HepG2 (cell line): Measurements from ENCODE around the gene SPSB2. TPM values are rescaled to one million over a fixed set of nuclear protein-coding genes. Genes with fewer than 3 reads are reported as not detected.

Source experiments
- CEBPB ChIP-seq: IDR thresholded peaks from 2 replicates; pipeline ENCODE4 v1.6.1; 2011; ENCODE audit warnings: low read depth, low read length, improper control_type of control experiment, borderline replicate concordance
- GABPA ChIP-seq, 2 experiments: IDR thresholded peaks; 2 replicates each; pipeline ENCODE4 v1.6.1; 2011 to 2016; ENCODE audit warnings: low read depth in 2 of 2, low read length in 1 of 2, missing biosample characterization in 1 of 2, missing genetic modification characterization in 1 of 2
- HMG20B ChIP-seq: conservative IDR thresholded peaks from 2 replicates; pipeline ENCODE4 v1.6.1; 2016; ENCODE audit warnings: missing genetic modification reagents, missing compliant biosample characterization
- POLR2A ChIP-seq, 2 experiments: IDR thresholded peaks; 2 replicates each; pipeline ENCODE4 v1.6.1; 2011; ENCODE audit warnings: low read depth in 2 of 2, low read length in 2 of 2, mild to moderate bottlenecking in 1 of 2, moderate library complexity in 1 of 2; ENCODE audit not compliant: insufficient read depth in 1 of 2
- ZBTB21 ChIP-seq: sonication (generic); formaldehyde crosslinking; IDR thresholded peaks from 2 replicates; pipeline ENCODE4 v1.4.0; 2020; ENCODE audit warnings: missing genetic modification reagents
- ZMYM4 ChIP-seq: sonication (generic); formaldehyde crosslinking; IDR thresholded peaks from 2 replicates; pipeline ENCODE4 v1.8.1; 2023; ENCODE audit warnings: mild to moderate bottlenecking, missing genetic modification reagents
- polyA plus RNA-seq, 8 experiments: library from polyadenylated mRNA; depleted of rRNA in 3 of 8; stranded (reverse) in 7 of 8; unstranded in 1 of 8; fragments of >200 nt; fragmentation: Illumina TruSeq in 4 of 8; extraction: Trizol in 4 of 8; gene quantifications; 2 replicates each; pipeline versions ENCODE4 v1.2.1 to v1.2.3, GENCODE V29; 2011 to 2016; ENCODE audit warnings: low read depth in 4 of 8, missing spikeins in 1 of 8, mixed read lengths in 1 of 8; ENCODE audit not compliant: insufficient read depth in 1 of 8
- total RNA-seq, 5 experiments: library from RNA; depleted of rRNA; stranded (reverse); fragments of >200 nt; fragmentation: Illumina TruSeq; extraction: Trizol; gene quantifications; 2 replicates each; pipeline ENCODE4 v1.2.3, GENCODE V29; 2016; ENCODE audit warnings: low read depth in 1 of 5
- TF ChIP-seq, protein P1 (sequence below), 2 experiments: fragments of 450-650 bp in 1 of 2; sonication (generic) in 1 of 2; formaldehyde crosslinking in 1 of 2; IDR thresholded peaks; 2 replicates each; pipeline versions ENCODE4 v1.6.1 to v1.8.0; 2016 to 2022; ENCODE audit warnings: antibody characterized with exemption in 1 of 2, mild to moderate bottlenecking in 1 of 2, missing genetic modification reagents in 1 of 2
- TF ChIP-seq, protein P2 (sequence below): sonication (generic); formaldehyde crosslinking; IDR thresholded peaks from 2 replicates; pipeline ENCODE4 v1.5.0; 2020; ENCODE audit warnings: mild to moderate bottlenecking, missing genetic modification reagents, borderline replicate concordance
- TF ChIP-seq, protein P3 (sequence below): sonication (generic); formaldehyde crosslinking; IDR thresholded peaks from 2 replicates; pipeline ENCODE4 v1.8.0; 2022; ENCODE audit warnings: missing genetic modification reagents, mild to moderate bottlenecking, inconsistent platforms, borderline replicate concordance
- TF ChIP-seq, protein P4 (sequence below): IDR thresholded peaks from 2 replicates; pipeline ENCODE4 v1.6.1; 2016; ENCODE audit warnings: missing genetic modification reagents, missing compliant biosample characterization

Gene SPSB2
- total and polyA plus RNA-seq, 2 of the 13 experiments (the other 11 are each of a cell fraction or from before 2014, with no cell fraction given), result 2.0 to 6.2 TPM

DNA sequence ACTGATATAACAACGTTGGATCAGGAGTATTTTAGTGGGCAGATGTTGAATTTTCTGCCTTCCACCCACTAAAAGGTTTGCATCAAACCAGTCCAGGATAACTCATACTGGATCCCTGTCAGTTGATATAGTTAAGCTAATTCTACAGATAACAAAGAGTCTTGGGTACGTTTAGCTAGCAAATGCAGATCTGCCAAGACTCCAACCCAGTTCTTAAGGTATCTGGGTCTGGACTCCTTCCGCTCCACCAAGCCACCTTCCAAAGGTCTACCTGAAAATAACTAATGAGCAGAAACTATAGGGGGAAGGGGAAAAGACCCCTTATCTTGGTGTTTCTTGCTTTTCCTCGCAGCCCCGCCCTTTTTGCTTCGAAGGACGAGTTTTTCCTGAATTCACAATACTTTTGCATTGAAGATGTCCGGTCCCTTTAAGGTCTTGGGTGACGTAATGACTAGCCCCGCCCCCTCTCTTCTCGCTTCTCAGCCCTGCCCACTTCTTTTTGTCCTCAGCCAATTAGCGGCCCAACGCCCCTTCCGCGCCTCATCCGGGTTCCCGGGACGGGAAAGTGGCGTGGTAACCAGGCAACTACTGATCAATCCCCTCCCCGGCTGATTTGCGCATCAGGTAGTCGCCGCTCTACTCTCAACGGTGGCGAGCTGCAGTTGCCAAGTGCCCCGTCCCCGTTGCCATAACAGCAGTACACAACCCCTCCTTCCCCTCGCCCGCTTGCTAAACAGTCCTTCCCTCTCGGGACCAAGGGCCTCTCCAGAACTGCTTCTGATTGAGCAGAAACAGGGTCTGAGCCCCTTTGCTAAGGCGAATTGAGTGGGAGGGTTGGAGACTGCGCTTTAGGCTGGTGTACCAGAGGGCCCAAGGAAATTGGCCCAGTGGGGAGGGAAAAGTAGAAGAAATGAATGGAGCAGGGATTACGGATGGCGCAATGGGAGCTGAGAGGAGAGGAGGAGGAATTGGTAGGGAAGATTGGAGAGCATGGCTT is 31.5 kb upstream of the SPSB2 start, which contains the start of gene LRRC23 (continued):
- TF ChIP-seq, protein P1, sequence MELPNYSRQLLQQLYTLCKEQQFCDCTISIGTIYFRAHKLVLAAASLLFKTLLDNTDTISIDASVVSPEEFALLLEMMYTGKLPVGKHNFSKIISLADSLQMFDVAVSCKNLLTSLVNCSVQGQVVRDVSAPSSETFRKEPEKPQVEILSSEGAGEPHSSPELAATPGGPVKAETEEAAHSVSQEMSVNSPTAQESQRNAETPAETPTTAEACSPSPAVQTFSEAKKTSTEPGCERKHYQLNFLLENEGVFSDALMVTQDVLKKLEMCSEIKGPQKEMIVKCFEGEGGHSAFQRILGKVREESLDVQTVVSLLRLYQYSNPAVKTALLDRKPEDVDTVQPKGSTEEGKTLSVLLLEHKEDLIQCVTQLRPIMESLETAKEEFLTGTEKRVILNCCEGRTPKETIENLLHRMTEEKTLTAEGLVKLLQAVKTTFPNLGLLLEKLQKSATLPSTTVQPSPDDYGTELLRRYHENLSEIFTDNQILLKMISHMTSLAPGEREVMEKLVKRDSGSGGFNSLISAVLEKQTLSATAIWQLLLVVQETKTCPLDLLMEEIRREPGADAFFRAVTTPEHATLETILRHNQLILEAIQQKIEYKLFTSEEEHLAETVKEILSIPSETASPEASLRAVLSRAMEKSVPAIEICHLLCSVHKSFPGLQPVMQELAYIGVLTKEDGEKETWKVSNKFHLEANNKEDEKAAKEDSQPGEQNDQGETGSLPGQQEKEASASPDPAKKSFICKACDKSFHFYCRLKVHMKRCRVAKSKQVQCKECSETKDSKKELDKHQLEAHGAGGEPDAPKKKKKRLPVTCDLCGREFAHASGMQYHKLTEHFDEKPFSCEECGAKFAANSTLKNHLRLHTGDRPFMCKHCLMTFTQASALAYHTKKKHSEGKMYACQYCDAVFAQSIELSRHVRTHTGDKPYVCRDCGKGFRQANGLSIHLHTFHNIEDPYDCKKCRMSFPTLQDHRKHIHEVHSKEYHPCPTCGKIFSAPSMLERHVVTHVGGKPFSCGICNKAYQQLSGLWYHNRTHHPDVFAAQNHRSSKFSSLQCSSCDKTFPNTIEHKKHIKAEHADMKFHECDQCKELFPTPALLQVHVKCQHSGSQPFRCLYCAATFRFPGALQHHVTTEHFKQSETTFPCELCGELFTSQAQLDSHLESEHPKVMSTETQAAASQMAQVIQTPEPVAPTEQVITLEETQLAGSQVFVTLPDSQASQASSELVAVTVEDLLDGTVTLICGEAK (IDR thresholded peaks at IDR 0.05), result no peak
- TF ChIP-seq, protein P1 (CRISPR knock-in tag; IDR thresholded peaks at IDR 0.05), result no peak
- TF ChIP-seq ZMYM4 (CRISPR knock-in tag), result peak; percentile 60
- TF ChIP-seq HMG20B, result no peak
- TF ChIP-seq ZBTB21 (CRISPR knock-in tag), result no peak
- TF ChIP-seq CEBPB, result peak; percentile 54; the same call in 1 of the 2 replicates
- TF ChIP-seq, protein P2, sequence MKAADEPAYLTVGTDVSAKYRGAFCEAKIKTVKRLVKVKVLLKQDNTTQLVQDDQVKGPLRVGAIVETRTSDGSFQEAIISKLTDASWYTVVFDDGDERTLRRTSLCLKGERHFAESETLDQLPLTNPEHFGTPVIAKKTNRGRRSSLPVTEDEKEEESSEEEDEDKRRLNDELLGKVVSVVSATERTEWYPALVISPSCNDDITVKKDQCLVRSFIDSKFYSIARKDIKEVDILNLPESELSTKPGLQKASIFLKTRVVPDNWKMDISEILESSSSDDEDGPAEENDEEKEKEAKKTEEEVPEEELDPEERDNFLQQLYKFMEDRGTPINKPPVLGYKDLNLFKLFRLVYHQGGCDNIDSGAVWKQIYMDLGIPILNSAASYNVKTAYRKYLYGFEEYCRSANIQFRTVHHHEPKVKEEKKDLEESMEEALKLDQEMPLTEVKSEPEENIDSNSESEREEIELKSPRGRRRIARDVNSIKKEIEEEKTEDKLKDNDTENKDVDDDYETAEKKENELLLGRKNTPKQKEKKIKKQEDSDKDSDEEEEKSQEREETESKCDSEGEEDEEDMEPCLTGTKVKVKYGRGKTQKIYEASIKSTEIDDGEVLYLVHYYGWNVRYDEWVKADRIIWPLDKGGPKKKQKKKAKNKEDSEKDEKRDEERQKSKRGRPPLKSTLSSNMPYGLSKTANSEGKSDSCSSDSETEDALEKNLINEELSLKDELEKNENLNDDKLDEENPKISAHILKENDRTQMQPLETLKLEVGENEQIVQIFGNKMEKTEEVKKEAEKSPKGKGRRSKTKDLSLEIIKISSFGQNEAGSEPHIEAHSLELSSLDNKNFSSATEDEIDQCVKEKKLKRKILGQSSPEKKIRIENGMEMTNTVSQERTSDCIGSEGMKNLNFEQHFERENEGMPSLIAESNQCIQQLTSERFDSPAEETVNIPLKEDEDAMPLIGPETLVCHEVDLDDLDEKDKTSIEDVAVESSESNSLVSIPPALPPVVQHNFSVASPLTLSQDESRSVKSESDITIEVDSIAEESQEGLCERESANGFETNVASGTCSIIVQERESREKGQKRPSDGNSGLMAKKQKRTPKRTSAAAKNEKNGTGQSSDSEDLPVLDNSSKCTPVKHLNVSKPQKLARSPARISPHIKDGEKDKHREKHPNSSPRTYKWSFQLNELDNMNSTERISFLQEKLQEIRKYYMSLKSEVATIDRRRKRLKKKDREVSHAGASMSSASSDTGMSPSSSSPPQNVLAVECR (CRISPR knock-in tag), result peak; percentile 90
- TF ChIP-seq POLR2A (IDR thresholded peaks at IDR 0.05; ENCODE audit: insufficient read depth in 1 of 2, low read depth in 2 of 2, low read length in 2 of 2), result peak in 1 of 2 experiments; percentile 64; a peak in 2 of 4 replicates
- TF ChIP-seq, protein P3, sequence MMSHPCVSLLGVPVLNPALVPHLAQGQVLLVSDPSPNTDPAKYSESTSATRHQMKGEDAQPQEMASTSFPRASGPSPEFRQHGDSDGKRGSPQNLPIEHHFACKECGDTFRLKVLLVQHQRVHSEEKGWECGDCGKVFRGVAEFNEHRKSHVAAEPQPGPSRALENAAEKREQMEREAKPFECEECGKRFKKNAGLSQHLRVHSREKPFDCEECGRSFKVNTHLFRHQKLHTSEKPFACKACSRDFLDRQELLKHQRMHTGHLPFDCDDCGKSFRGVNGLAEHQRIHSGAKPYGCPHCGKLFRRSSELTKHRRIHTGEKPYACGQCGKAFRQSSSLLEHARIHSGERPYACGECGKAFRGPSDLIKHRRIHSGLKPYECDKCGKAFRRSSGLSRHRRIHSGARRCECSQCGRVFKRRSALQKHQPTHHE (CRISPR knock-in tag), result 0 out of 2 replicates have a peak, but pooled peaks have one; percentile 43
- TF ChIP-seq GABPA (IDR thresholded peaks at IDR 0.05; ENCODE audit: low read depth, low read length), result no peak
- peak; percentile 59; the same call in 1 of the 2 replicates for TF ChIP-seq GABPA (CRISPR knock-in tag; IDR thresholded peaks at IDR 0.05; ENCODE audit: low read depth)
- TF ChIP-seq, protein P4, sequence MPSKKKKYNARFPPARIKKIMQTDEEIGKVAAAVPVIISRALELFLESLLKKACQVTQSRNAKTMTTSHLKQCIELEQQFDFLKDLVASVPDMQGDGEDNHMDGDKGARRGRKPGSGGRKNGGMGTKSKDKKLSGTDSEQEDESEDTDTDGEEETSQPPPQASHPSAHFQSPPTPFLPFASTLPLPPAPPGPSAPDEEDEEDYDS, result peak; percentile 57; the same call in 1 of the 2 replicates
